Measurements from ENCODE around the gene HBD.
"Not testable (repeated sequence)": the region's sequence is repeated elsewhere in the genome, so short reads cannot be mapped to it uniquely, and the experiment has no call there.

Gene HBD

GRCh38 chr11:5252192-5252918, 18.1 kb upstream of the HBD start:
- DNase-seq, result no peak

- no peak for DNase-seq
Measured at GRCh38 chr11:5251746-5252145, 17.5 kb upstream of the HBD start.

- DNase-seq, result no peak
Measured at GRCh38 chr11:5250543-5251204, 16.4 kb upstream of the HBD start.

- not testable (repeated sequence) for DNase-seq
Measured at GRCh38 chr11:5249807-5250396, 15.6 kb upstream of the HBD start, which contains the start of gene HBG1. Gene HBG1, minus strand, starts transcription at chr11:5249857. Its CDS starts 53 bp downstream, at chr11:5249804.

- DNase-seq, result not testable (repeated sequence)
Measured at GRCh38 chr11:5248498-5248897, 14.2 kb upstream of the HBD start.

- no peak for DNase-seq
Measured at GRCh38 chr11:5247472-5248192, 13.3 kb upstream of the HBD start.

GRCh38 chr11:5246772-5247471, 12.6 kb upstream of the HBD start:
- DNase-seq, result no peak

- DNase-seq, result no peak
Measured at GRCh38 chr11:5245155-5245554, 10.9 kb upstream of the HBD start.

GRCh38 chr11:5243816-5244180, 9.5 kb upstream of the HBD start:
- no peak for DNase-seq

- DNase-seq, result no peak
Measured at GRCh38 chr11:5242933-5243815, 8.9 kb upstream of the HBD start.

- DNase-seq, result no peak
Measured at GRCh38 chr11:5242208-5242607, 7.9 kb upstream of the HBD start.

GRCh38 chr11:5241458-5241857, 7.2 kb upstream of the HBD start:
- DNase-seq, result no peak

GRCh38 chr11:5240458-5240857, 6.2 kb upstream of the HBD start:
- no peak for DNase-seq

- no peak for DNase-seq
Measured at GRCh38 chr11:5240056-5240455, 5.8 kb upstream of the HBD start.

- DNase-seq, result no peak
Measured at GRCh38 chr11:5239046-5239445, 4.8 kb upstream of the HBD start.

GRCh38 chr11:5238486-5238885, 4.2 kb upstream of the HBD start:
- no peak for DNase-seq

GRCh38 chr11:5237420-5237819, 3.1 kb upstream of the HBD start:
- no peak for DNase-seq

GRCh38 chr11:5235364-5236095, 1.2 kb upstream of the HBD start:
- no peak for DNase-seq

- DNase-seq, result no peak
Measured at GRCh38 chr11:5233307-5233706, 976 bp downstream of the HBD start.

- no peak for DNase-seq
Measured at GRCh38 chr11:5232821-5233220, 1.5 kb downstream of the HBD start.

GRCh38 chr11:5232176-5232575, 2.1 kb downstream of the HBD start:
- no peak for DNase-seq
